Measurements from ENCODE around the gene CACNA1G. TPM values are rescaled to one million over a fixed set of nuclear protein-coding genes. Genes with fewer than 3 reads are reported as not detected.

The CACNA1G gene
- total and polyA plus RNA-seq, 3 donors from 2014 or later, result 1.3 to 1.7 (median 1.7) TPM

- H3K4me3 ChIP-seq, result no peak overlapping the region
- no peaks in the 10 kb centered on the region for H3K4me1 ChIP-seq
- no peaks in the 10 kb centered on the region for H3K9me3 ChIP-seq
- H3K27ac ChIP-seq, result no peak overlapping the region
- no peak for TF ChIP-seq POLR2A (IDR thresholded peaks at IDR 0.05)
- TF ChIP-seq, protein P1, sequence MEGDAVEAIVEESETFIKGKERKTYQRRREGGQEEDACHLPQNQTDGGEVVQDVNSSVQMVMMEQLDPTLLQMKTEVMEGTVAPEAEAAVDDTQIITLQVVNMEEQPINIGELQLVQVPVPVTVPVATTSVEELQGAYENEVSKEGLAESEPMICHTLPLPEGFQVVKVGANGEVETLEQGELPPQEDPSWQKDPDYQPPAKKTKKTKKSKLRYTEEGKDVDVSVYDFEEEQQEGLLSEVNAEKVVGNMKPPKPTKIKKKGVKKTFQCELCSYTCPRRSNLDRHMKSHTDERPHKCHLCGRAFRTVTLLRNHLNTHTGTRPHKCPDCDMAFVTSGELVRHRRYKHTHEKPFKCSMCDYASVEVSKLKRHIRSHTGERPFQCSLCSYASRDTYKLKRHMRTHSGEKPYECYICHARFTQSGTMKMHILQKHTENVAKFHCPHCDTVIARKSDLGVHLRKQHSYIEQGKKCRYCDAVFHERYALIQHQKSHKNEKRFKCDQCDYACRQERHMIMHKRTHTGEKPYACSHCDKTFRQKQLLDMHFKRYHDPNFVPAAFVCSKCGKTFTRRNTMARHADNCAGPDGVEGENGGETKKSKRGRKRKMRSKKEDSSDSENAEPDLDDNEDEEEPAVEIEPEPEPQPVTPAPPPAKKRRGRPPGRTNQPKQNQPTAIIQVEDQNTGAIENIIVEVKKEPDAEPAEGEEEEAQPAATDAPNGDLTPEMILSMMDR (IDR thresholded peaks at IDR 0.05), result no peak
- 73 to 75% methylated on average over 2 to 3 of the region's 3 CpGs for WGBS, 2 donors
- H3K36me3 ChIP-seq (ENCODE audit: low read depth, missing control alignments), result no peaks in the 10 kb centered on the region
- DNase-seq, result no peak
- no peaks in the 10 kb centered on the region for H3K27me3 ChIP-seq
- intact Hi-C loops (cut with DNase I; ENCODE audit: low total_unique reads), result no loop called here
These were observed 114.7 kb downstream of the CACNA1G start for GRCh38 chr17:50675190-50675589.

GRCh38 chr17:50675627-50676026, 115.1 kb downstream of the CACNA1G start:
- H3K36me3 ChIP-seq (ENCODE audit: low read depth, missing control alignments), result no peaks in the 10 kb centered on the region
- DNase-seq, result no peak
- WGBS, 2 donors, result 91 to 93% methylated on average over 2 to 7 of the region's 7 CpGs
- no peaks in the 10 kb centered on the region for H3K9me3 ChIP-seq
- no peak for TF ChIP-seq POLR2A (IDR thresholded peaks at IDR 0.05)
- TF ChIP-seq, protein P1 (IDR thresholded peaks at IDR 0.05), result no peak
- no peak overlapping the region for H3K4me3 ChIP-seq
- intact Hi-C loops (cut with DNase I; ENCODE audit: low total_unique reads), result no loop called here
- no peak overlapping the region for H3K27ac ChIP-seq
- no peaks in the 10 kb centered on the region for H3K4me1 ChIP-seq
- H3K27me3 ChIP-seq, result no peaks in the 10 kb centered on the region

GRCh38 chr17:50676065-50676975, 115.8 kb downstream of the CACNA1G start:
- intact Hi-C loops (cut with DNase I; ENCODE audit: low total_unique reads), result no loop called here
- TF ChIP-seq, protein P1 (IDR thresholded peaks at IDR 0.05), result no peak
- TF ChIP-seq POLR2A (IDR thresholded peaks at IDR 0.05), result no peak
- 91 to 94% methylated on average over 24 of the region's 24 CpGs for WGBS, 2 donors

More at GRCh38 chr17:50676065-50676975, 115.8 kb downstream of the CACNA1G start:
- Histone ChIP-seq H3K4me1 (no peaks in the 10 kb centered on the region), H3K27me3 (no peaks in the 10 kb centered on the region), H3K4me3 (no peak overlapping the region), H3K36me3 (ENCODE audit: low read depth, missing control alignments) (no peaks in the 10 kb centered on the region), H3K9me3 (no peaks in the 10 kb centered on the region), H3K27ac (no peak overlapping the region)
- no peak for DNase-seq

Other genes starting within 250 kb of the CACNA1G start
- 10 to 100 TPM; 37.6 to 47.4 TPM for gene XYLT2, start 214.6 kb upstream of the CACNA1G start, total RNA-seq
- gene XYLT2, start 214.6 kb upstream of the CACNA1G start, polyA plus RNA-seq (ENCODE audit: insufficient read depth, low read depth, low replicate concordance), result 44.1 TPM
- gene MRPL27, start 187.5 kb upstream of the CACNA1G start, total RNA-seq, result 10 to 100 TPM; 54.5 to 69.1 TPM
- 65.1 TPM for gene MRPL27, start 187.5 kb upstream of the CACNA1G start, polyA plus RNA-seq (ENCODE audit: insufficient read depth, low read depth, low replicate concordance)
- 10 to 100 TPM; 15.6 to 19.3 TPM for gene EME1, start 187.5 kb upstream of the CACNA1G start, total RNA-seq
- gene EME1, start 187.5 kb upstream of the CACNA1G start, polyA plus RNA-seq (ENCODE audit: insufficient read depth, low read depth, low replicate concordance), result 22.8 TPM
- 10 to 100 TPM; 56.0 to 62.2 TPM for gene LRRC59, start 163.2 kb upstream of the CACNA1G start, total RNA-seq
- 74.4 TPM for gene LRRC59, start 163.2 kb upstream of the CACNA1G start, polyA plus RNA-seq (ENCODE audit: insufficient read depth, low read depth, low replicate concordance)
- gene ACSF2, start 134.5 kb upstream of the CACNA1G start, total RNA-seq, result 10 to 100 TPM; 39.4 to 60.1 TPM
- gene ACSF2, start 134.5 kb upstream of the CACNA1G start, polyA plus RNA-seq (ENCODE audit: insufficient read depth, low read depth, low replicate concordance), result 37.7 TPM
- under 1 TPM; 0.79 to 0.81 TPM for gene CHAD, start 91.8 kb upstream of the CACNA1G start, total RNA-seq
- gene CHAD, start 91.8 kb upstream of the CACNA1G start, polyA plus RNA-seq (ENCODE audit: insufficient read depth, low read depth, low replicate concordance), result 2.9 TPM
- gene RSAD1, start 81.9 kb upstream of the CACNA1G start, total RNA-seq, result 10 to 100 TPM; 35.7 to 38.0 TPM
- 25.3 TPM for gene RSAD1, start 81.9 kb upstream of the CACNA1G start, polyA plus RNA-seq (ENCODE audit: insufficient read depth, low read depth, low replicate concordance)
- gene MYCBPAP, start 52.3 kb upstream of the CACNA1G start, total RNA-seq, result 10 to 100 TPM; 75.9 to 91.7 TPM
- 315 TPM for gene MYCBPAP, start 52.3 kb upstream of the CACNA1G start, polyA plus RNA-seq (ENCODE audit: insufficient read depth, low read depth, low replicate concordance)
- 1 to 10 TPM; 4.9 to 6.3 TPM for gene EPN3, start 28.0 kb upstream of the CACNA1G start, total RNA-seq
- gene EPN3, start 28.0 kb upstream of the CACNA1G start, polyA plus RNA-seq (ENCODE audit: insufficient read depth, low read depth, low replicate concordance), result 6.3 TPM
- 100 to 1,000 TPM; 207 to 338 TPM for gene SPATA20, start 13.5 kb upstream of the CACNA1G start, total RNA-seq
- 264 TPM for gene SPATA20, start 13.5 kb upstream of the CACNA1G start, polyA plus RNA-seq (ENCODE audit: insufficient read depth, low read depth, low replicate concordance)
- 10 to 100 TPM in 1 of 2 donors, 1 to 10 TPM in 1; 10.0 to 12.1 TPM for gene ABCC3, start 74.2 kb downstream of the CACNA1G start, total RNA-seq
- 15.4 TPM for gene ABCC3, start 74.2 kb downstream of the CACNA1G start, polyA plus RNA-seq (ENCODE audit: insufficient read depth, low read depth, low replicate concordance)
- gene ANKRD40, start 147.2 kb downstream of the CACNA1G start, total RNA-seq, result 10 to 100 TPM; 24.3 to 31.7 TPM
- gene ANKRD40, start 147.2 kb downstream of the CACNA1G start, polyA plus RNA-seq (ENCODE audit: insufficient read depth, low read depth, low replicate concordance), result 24.7 TPM
- 100 to 1,000 TPM; 115 to 160 TPM for gene LUC7L3, start 158.9 kb downstream of the CACNA1G start, total RNA-seq
- 37.4 TPM for gene LUC7L3, start 158.9 kb downstream of the CACNA1G start, polyA plus RNA-seq (ENCODE audit: insufficient read depth, low read depth, low replicate concordance)
- gene ANKRD40CL, start 206.8 kb downstream of the CACNA1G start, total RNA-seq, result not detected
- gene ANKRD40CL, start 206.8 kb downstream of the CACNA1G start, polyA plus RNA-seq (ENCODE audit: insufficient read depth, low read depth, low replicate concordance), result not detected

Measured in testis (tissue), 3 donors.